Thymus (tissue), 11 donors: ENCODE measurements around the gene TMEM184A. TPM values are rescaled to one million over a fixed set of nuclear protein-coding genes. Genes with fewer than 3 reads are reported as not detected.

Experiments
- DNase-seq, 9 donors: peaks; one replicate each; pipeline ENCODE4 v3.0.0-alpha.2; 2013; ENCODE audit warnings: low spot score in 9 of 9, low read depth in 6 of 9, missing footprints in 1 of 9
- H3K27ac ChIP-seq, 2 donors: one replicate each; pipeline ENCODE4 v1.5.1; 2013; ENCODE audit warnings: control low read depth in 1 of 2, low read depth in 1 of 2, low read length in 1 of 2, mild to moderate bottlenecking in 1 of 2, moderate library complexity in 1 of 2
- H3K27me3 ChIP-seq, 2 donors: one replicate each; pipeline ENCODE4 v1.5.1; 2013; ENCODE audit warnings: low read length in 1 of 2; ENCODE audit not compliant: control insufficient read depth in 2 of 2, insufficient read depth in 1 of 2
- H3K36me3 ChIP-seq, 2 donors: one replicate each; pipeline ENCODE4 v1.5.1; 2013; ENCODE audit warnings: low read length in 1 of 2, mild to moderate bottlenecking in 1 of 2, moderate library complexity in 1 of 2; ENCODE audit not compliant: control insufficient read depth in 2 of 2, insufficient read depth in 2 of 2
- H3K4me1 ChIP-seq, 2 donors: one replicate each; pipeline ENCODE4 v1.5.1; 2013; ENCODE audit warnings: low read length in 2 of 2; ENCODE audit not compliant: control insufficient read depth in 2 of 2, insufficient read depth in 2 of 2
- H3K4me3 ChIP-seq, 2 donors: one replicate each; pipeline ENCODE4 v1.5.1; 2013; ENCODE audit warnings: low read length in 2 of 2, control low read depth in 1 of 2, mild to moderate bottlenecking in 1 of 2
- H3K9me3 ChIP-seq, 2 donors: one replicate each; pipeline ENCODE4 v1.5.1; 2013; ENCODE audit warnings: low read length in 1 of 2, mild to moderate bottlenecking in 1 of 2; ENCODE audit not compliant: control insufficient read depth in 2 of 2, insufficient read depth in 1 of 2
- WGBS: extraction: QIAGEN DNeasy Blood & Tissue Kit; methylation state at CpG from one replicate; pipeline ENCODE4 v1.1.7; 2013; 5-methylcytosine and 5-hydroxymethylcytosine counted together
- polyA plus RNA-seq: library from polyadenylated mRNA; stranded (reverse); fragments of 200-250 nt; gene quantifications from one replicate; pipeline ENCODE4 v1.2.3, GENCODE V29; 2013
- total RNA-seq: library from RNA; stranded (reverse); fragments of 120-200 nt; gene quantifications from one replicate; pipeline ENCODE4 v1.2.4, GENCODE V29; 2013
- donor health status: healthy.

The TMEM184A gene
- total and polyA plus RNA-seq, 2 donors: 0.47 to 5.6 TPM

GRCh38 chr7:1494447-1494846 lies 61.6 kb downstream of the TMEM184A start:
- Histone ChIP-seq H3K9me3 (no peaks in the 10 kb centered on the region), H3K4me1 (no peaks in the 10 kb centered on the region), H3K27me3 (no peaks in the 10 kb centered on the region), H3K4me3 (no peak overlapping the region), H3K36me3 (peaks cover 87 to 96% of the 10 kb centered on the region in 2 donors), H3K27ac (no peak overlapping the region)
- DNase-seq: no peak
- 96% methylated on average over 25 of the region's 25 CpGs for WGBS

DNA sequence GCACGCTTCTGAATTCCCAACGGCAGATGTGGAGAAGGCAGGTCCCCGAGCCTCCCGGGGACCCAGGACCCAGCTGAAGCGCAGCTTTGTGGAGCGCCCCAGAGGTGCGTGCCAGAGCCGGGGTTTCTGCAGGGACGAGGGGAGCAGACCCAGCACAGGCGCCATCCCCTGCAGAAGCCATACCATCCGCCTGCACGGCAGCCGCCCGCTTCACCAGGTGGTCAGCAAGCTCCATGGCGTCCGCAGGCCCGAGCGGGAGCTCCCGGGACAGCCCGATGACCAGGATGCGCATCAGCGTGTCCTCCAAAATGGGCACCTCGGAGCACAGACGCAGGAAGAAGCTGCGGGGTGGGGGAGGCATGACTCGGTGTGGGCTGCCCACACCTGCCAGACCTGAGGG lies 62.4 kb downstream of the TMEM184A start:
- no peak overlapping the region for H3K4me3 ChIP-seq
- no peak overlapping the region for H3K27ac ChIP-seq
- 97% methylated on average over 26 of the region's 26 CpGs for WGBS
- H3K27me3 ChIP-seq: no peaks in the 10 kb centered on the region
- no peaks in the 10 kb centered on the region for H3K9me3 ChIP-seq
- H3K4me1 ChIP-seq: no peaks in the 10 kb centered on the region
- H3K36me3 ChIP-seq: peaks cover 89 to 96% of the 10 kb centered on the region in 2 donors
- DNase-seq: no peak

DNA sequence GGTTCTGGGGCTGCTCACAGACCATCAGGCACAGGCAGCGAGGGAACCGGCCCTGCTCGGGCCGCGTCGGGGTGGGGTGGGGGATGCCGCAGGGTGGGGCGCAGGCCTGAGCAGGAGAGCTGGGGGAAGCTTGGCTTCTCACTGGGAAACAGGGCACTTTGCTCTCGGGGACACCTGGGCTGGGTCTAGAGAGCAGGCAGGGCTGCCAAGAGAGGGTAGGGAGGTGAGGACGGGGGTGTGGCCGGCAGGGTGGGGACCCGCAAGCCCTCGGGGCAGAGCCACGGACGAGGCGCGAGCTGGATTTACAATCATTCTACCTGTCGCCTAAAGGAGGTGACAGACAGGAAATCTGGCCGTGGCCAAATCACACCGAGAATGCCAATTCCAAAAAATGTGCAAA lies 62.9 kb downstream of the TMEM184A start:
- 97% methylated on average over 20 of the region's 20 CpGs for WGBS
- Histone ChIP-seq H3K27ac (no peak overlapping the region), H3K9me3 (no peaks in the 10 kb centered on the region), H3K4me3 (no peak overlapping the region), H3K27me3 (no peaks in the 10 kb centered on the region), H3K36me3 (peaks cover 90 to 96% of the 10 kb centered on the region in 2 donors), H3K4me1 (no peaks in the 10 kb centered on the region)
- DNase-seq: no peak

DNA sequence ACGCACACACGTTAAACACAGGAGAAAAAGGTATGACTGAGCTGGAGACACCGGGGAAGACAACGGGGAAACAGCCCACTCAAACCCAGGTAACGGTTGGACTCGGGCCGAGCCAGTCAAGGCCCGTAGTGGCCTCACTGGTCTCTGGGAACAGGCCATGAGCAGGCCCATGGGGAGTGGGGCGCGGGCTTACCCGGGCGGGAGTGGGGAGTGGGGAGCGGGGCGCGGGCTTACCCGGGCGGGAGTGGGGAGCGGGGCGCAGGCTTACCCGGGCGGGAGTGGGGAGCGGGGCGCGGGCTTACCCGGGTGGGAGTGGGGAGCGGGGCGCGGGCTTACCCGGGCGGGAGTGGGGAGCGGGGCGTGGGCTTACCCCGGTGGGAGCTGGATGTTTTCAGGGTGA lies 63.4 kb downstream of the TMEM184A start:
- Histone ChIP-seq H3K36me3 (peaks cover 90 to 96% of the 10 kb centered on the region in 2 donors), H3K4me3 (no peak overlapping the region), H3K27ac (no peak overlapping the region), H3K9me3 (no peaks in the 10 kb centered on the region), H3K27me3 (no peaks in the 10 kb centered on the region), H3K4me1 (no peaks in the 10 kb centered on the region)
- 93% methylated on average over 33 of the region's 33 CpGs for WGBS
- no peak for DNase-seq

Other genes with a start within 250 kb of the TMEM184A start
- gene MICALL2, start 96.7 kb downstream of the TMEM184A start, total RNA-seq: 13.5 TPM
- 44.2 TPM for gene MICALL2, start 96.7 kb downstream of the TMEM184A start, polyA plus RNA-seq
- gene INTS1, start 51.8 kb downstream of the TMEM184A start, total RNA-seq: 19.6 TPM
- 287 TPM for gene INTS1, start 51.8 kb downstream of the TMEM184A start, polyA plus RNA-seq
- gene MAFK, start 25.5 kb downstream of the TMEM184A start, total RNA-seq: 22.4 TPM
- 42.9 TPM for gene MAFK, start 25.5 kb downstream of the TMEM184A start, polyA plus RNA-seq
- 56.0 TPM for gene PSMG3, start 13.8 kb upstream of the TMEM184A start, total RNA-seq
- 85.2 TPM for gene PSMG3, start 13.8 kb upstream of the TMEM184A start, polyA plus RNA-seq
- gene ELFN1, start 114.1 kb upstream of the TMEM184A start, total RNA-seq: 2.6 TPM
- 0.91 TPM for gene ELFN1, start 114.1 kb upstream of the TMEM184A start, polyA plus RNA-seq